ENCODE data around the gene PIK3C2A. TPM values are rescaled to one million over a fixed set of nuclear protein-coding genes. Genes with fewer than 3 reads are reported as not detected.

The PIK3C2A gene
- total RNA-seq, 2 donors from 2014 or later = 37.2 to 44.6 TPM

DNA sequence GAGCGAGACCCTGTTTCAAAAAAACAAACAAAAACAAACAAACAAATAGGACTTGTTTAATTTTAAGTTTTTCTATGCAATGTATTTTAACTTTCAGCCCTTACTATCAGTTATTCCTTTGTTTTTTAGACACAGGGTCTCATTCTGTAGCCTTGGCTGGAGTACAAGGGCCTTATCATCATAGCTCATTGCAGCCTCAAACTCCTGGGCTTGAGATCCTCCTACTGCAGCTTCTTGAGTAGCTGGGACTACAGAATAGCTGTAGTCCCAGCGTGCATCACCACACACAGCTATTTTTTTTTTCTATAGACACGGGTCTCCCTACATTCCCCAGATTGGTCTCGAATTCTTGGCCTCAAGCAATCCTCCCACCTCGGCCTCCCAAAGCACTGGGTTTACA lies 44.5 kb downstream of the PIK3C2A start:
- no peaks in the 10 kb centered on the region for H3K9me3 ChIP-seq
- no peaks in the 10 kb centered on the region for H3K36me3 ChIP-seq
- peaks cover 0 to 41% of the 10 kb centered on the region in 2 donors for H3K4me1 ChIP-seq
- H3K27ac ChIP-seq = no peak overlapping the region
- TF ChIP-seq CTCF (IDR thresholded peaks at IDR 0.05) = no peak
- H3K27me3 ChIP-seq = no peaks in the 10 kb centered on the region
- DNase-seq (ENCODE audit: low spot score) = no peak
- H3K4me3 ChIP-seq = no peak overlapping the region

DNA sequence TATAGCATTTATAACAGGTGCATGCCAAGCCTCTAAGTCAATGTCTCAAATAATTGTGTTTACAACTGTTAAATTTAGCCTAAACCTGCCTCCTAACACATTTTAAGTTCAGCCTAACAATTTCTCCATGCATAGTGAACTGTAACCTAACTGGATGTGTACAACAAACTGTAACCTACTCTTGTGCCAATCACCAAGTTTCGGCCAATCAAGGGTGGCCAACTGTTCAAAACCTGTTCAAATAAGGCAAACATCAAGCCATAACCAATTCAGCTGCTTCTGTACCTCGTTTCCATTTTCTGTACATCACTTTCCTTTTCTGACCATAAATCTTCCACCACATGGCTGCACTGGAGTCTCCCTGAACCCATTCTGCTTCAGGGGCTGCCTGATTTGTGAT lies 45.4 kb downstream of the PIK3C2A start:
- no peak for DNase-seq (ENCODE audit: low spot score)
- Histone ChIP-seq H3K36me3 (no peaks in the 10 kb centered on the region), H3K4me3 (no peak overlapping the region), H3K27ac (no peak overlapping the region), H3K4me1 (peaks cover 0 to 41% of the 10 kb centered on the region in 2 donors), H3K9me3 (no peaks in the 10 kb centered on the region), H3K27me3 (no peaks in the 10 kb centered on the region)
- TF ChIP-seq CTCF (IDR thresholded peaks at IDR 0.05) = no peak

DNA sequence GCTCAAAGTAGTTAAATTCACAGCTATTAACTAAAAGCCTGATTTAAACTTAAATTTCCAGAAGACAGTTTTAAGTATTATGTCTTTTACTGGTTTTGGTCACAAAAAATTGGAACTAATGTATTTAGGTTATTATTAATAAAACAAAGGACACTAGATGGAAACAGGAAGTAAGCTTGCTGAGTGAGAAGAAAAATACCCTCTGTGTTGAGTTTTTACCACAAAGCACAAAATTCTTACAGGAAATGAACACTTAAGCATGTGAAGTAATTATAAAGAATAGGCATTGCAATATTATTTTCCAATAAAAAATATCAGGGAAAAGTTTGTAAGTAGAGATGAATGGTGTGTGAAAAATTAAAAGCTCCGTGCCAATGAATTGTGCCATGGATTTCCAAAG lies 46.3 kb downstream of the PIK3C2A start:
- Histone ChIP-seq H3K36me3 (no peaks in the 10 kb centered on the region), H3K4me3 (no peak overlapping the region), H3K4me1 (peaks cover 0 to 44% of the 10 kb centered on the region in 2 donors), H3K27ac (peak overlapping the region in 1 of 2 donors; percentile 16), H3K27me3 (no peaks in the 10 kb centered on the region), H3K9me3 (no peaks in the 10 kb centered on the region)
- no peak for TF ChIP-seq CTCF (IDR thresholded peaks at IDR 0.05)
- DNase-seq (ENCODE audit: low spot score) = no peak

DNA sequence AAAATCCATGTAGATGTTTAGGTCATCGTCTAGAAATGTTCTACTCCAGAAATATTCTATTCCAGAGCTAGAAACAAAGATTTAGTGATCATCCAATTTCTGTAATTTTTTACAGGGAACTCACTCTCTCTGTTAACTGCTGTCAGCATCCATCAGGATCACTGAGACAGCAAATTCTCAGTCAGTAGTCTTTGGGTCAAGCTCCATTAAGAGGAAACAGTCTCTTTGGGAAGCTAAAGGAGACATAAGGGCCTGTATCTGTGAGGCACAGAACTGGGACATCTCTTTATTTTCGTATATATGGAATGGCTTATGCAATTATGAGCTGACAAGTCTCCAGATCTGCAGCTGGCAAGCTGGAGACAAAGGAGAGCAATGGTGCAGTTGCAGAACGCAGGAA lies 48.3 kb downstream of the PIK3C2A start:
- Histone ChIP-seq H3K9me3 (no peaks in the 10 kb centered on the region), H3K4me1 (peaks cover 0 to 38% of the 10 kb centered on the region in 2 donors), H3K36me3 (no peaks in the 10 kb centered on the region), H3K27me3 (no peaks in the 10 kb centered on the region), H3K4me3 (no peak overlapping the region), H3K27ac (no peak overlapping the region)
- TF ChIP-seq CTCF (IDR thresholded peaks at IDR 0.05) = no peak
- no peak for DNase-seq (ENCODE audit: low spot score)

Other genes with a start within 250 kb of the PIK3C2A start
- gene PLEKHA7, start 193.6 kb downstream of the PIK3C2A start, total RNA-seq = 10 to 100 TPM; 18.8 to 24.6 TPM
- 1,000 to 10,000 TPM in 1 of 2 donors, 100 to 1,000 TPM in 1; 706 to 1,241 TPM for gene RPS13, start 130.3 kb downstream of the PIK3C2A start, total RNA-seq
- gene NUCB2, start 68.8 kb upstream of the PIK3C2A start, total RNA-seq = 10 to 100 TPM; 61.6 to 85.7 TPM
- gene NCR3LG1, start 143.8 kb upstream of the PIK3C2A start, total RNA-seq = 1 to 10 TPM; 2.0 to 3.6 TPM
- 10 to 100 TPM; 18.7 to 19.5 TPM for gene KCNJ11, start 180.7 kb upstream of the PIK3C2A start, total RNA-seq